ENCODE results near the gene DLGAP4. TPM values are rescaled to one million over a fixed set of nuclear protein-coding genes. Genes with fewer than 3 reads are reported as not detected.

Gene DLGAP4
- total and polyA plus RNA-seq, 10 of the 15 experiments (the other 5 are each of a cell fraction or from before 2014, with no cell fraction given), result 0.42 to 43.3 (median 19.0) TPM

GRCh38 chr20:36465109-36466080 lies 159.3 kb downstream of the DLGAP4 start:
- no TSS peak for BruUV-seq (replicated peaks)
- in situ Hi-C loops (cut with MboI) (no loop called here), intact Hi-C loops (cut with micrococcal nuclease; ENCODE audit: unreplicated experiment) (loop anchor here (10.0 kb wide), 3 partner anchors 109 to 379 kb away; partner anchors contain the start of gene TGIF2)
- ATAC-seq (peak; percentile 11; the same call in 2 of the 3 replicates), DNase-seq (ENCODE audit: low read depth, low spot score) (no peak), FAIRE-seq (no peak)
- Histone ChIP-seq H3K36me3 (ENCODE audit: control insufficient read depth in 2 of 2, insufficient read depth in 2 of 2, low read length in 1 of 2) (peaks cover 0 to 2% of the 10 kb centered on the region in 2 experiments; a peak in 1 of 4 replicates), H3K27ac (ENCODE audit: control insufficient read depth, insufficient read depth) (peak overlapping the region; percentile 88), H3K4me1 (ENCODE audit: control insufficient read depth, insufficient read depth, low read length) (peaks cover 58% of the 10 kb centered on the region), H3K9ac (ENCODE audit: control insufficient read depth, insufficient read depth, low read length) (peak overlapping the region; percentile 58), H3K9me3 (replicated peaks; ENCODE audit: control insufficient read depth, insufficient read depth, low read length) (no peaks in the 10 kb centered on the region), H4K20me1 (ENCODE audit: control insufficient read depth, insufficient read depth) (no peaks in the 10 kb centered on the region), H3K4me3 (peak overlapping the region; percentile 98), H3K4me2 (ENCODE audit: control insufficient read depth, insufficient read depth) (peak overlapping the region; percentile 90), H3K27me3 (replicated peaks in 1 of 2; ENCODE audit: control insufficient read depth in 2 of 2, insufficient read depth in 2 of 2, low read length in 1 of 2) (no peaks in the 10 kb centered on the region), H2AFZ (ENCODE audit: control insufficient read depth, low read depth, low read length) (no peak overlapping the region; the same call in 1 of the 2 replicates), H3K79me2 (ENCODE audit: control insufficient read depth, insufficient read depth, low read length) (peaks cover 74% of the 10 kb centered on the region)
- ChIA-PET RAD21 (ENCODE audit: unreplicated experiment) (interaction anchor here (0.8 to 4.0 kb wide), 15 partner anchors 8 to 398 kb away, joined by 3 to 24 read pairs (median 3); partner anchors contain the start of gene RAB5IF), CTCF (interaction anchor here (0.6 to 2.0 kb wide), 8 partner anchors 14 to 263 kb away, joined by 3 to 12 read pairs (median 4); no protein-coding TSS in a partner anchor), POLR2A (interaction anchor here (0.5 to 2.5 kb wide), 13 partner anchors 22 to 373 kb away, joined by 3 to 13 read pairs (median 3); partner anchors contain the start of gene RAB5IF), SMC1A (ENCODE audit: uncharacterized antibody, unreplicated experiment) (interaction anchor here (0.6 to 3.4 kb wide), 10 partner anchors 19 to 907 kb away, joined by 3 to 21 read pairs (median 6); partner anchors contain the start of gene RAB5IF)
- 55% methylated on average over 12 of the region's 12 CpGs for WGBS (ENCODE audit: insufficient coverage, insufficient replicate concordance, low lambda C conversion rate, missing lambda C conversion rate)
- TF ChIP-seq EGR1 (IDR thresholded peaks at IDR 0.05; ENCODE audit: borderline replicate concordance in 1 of 2, low read depth in 2 of 2, low read length in 2 of 2) (peak in 1 of 2 experiments; percentile 97; a peak in 2 of 3 replicates), CBFB (IDR thresholded peaks at IDR 0.05; ENCODE audit: low read depth) (0 out of 2 replicates have a peak, but pooled peaks have one; percentile 22), CHD1 (IDR thresholded peaks at IDR 0.05; ENCODE audit: low read depth, low read length) (no peak), IKZF2 (IDR thresholded peaks at IDR 0.05) (peak in 1 of 2 experiments; percentile 49; a peak in 1 of 4 replicates), SUPT20H (IDR thresholded peaks at IDR 0.05; ENCODE audit: borderline replicate concordance, control insufficient read depth, low read depth, low read length) (no peak), TBL1XR1 (IDR thresholded peaks at IDR 0.05; ENCODE audit: low read depth, low read length) (0 out of 2 replicates have a peak, but pooled peaks have one; percentile 40), IKZF1 (conservative IDR thresholded peaks at IDR 0.05) (peak; percentile 69), NFIC (IDR thresholded peaks at IDR 0.05; ENCODE audit: low read depth, low read length) (peak; percentile 54; the same call in 1 of the 2 replicates), EED (IDR thresholded peaks at IDR 0.05; ENCODE audit: low read depth) (peak; percentile 68), DPF2 (IDR thresholded peaks at IDR 0.05) (peak; percentile 52; the same call in 1 of the 2 replicates), MTA2 (IDR thresholded peaks at IDR 0.05; ENCODE audit: low read depth) (0 out of 2 replicates have a peak, but pooled peaks have one; percentile 25), MYB (IDR thresholded peaks at IDR 0.05; ENCODE audit: borderline replicate concordance, low read depth, low read length) (no peak), TCF7 (IDR thresholded peaks at IDR 0.05; ENCODE audit: borderline replicate concordance) (0 out of 2 replicates have a peak, but pooled peaks have one; percentile 38), EP300 (IDR thresholded peaks at IDR 0.05; ENCODE audit: borderline replicate concordance in 1 of 2, control insufficient read depth in 1 of 2, low read depth in 2 of 2, low read length in 2 of 2) (peak in 1 of 2 experiments; percentile 11; a peak in 1 of 4 replicates), RUNX3 (IDR thresholded peaks at IDR 0.05; ENCODE audit: low read length) (peak; percentile 83), STAT3 (IDR thresholded peaks at IDR 0.05; ENCODE audit: low read depth, low read length) (no peak)
- TF ChIP-seq, protein P1, sequence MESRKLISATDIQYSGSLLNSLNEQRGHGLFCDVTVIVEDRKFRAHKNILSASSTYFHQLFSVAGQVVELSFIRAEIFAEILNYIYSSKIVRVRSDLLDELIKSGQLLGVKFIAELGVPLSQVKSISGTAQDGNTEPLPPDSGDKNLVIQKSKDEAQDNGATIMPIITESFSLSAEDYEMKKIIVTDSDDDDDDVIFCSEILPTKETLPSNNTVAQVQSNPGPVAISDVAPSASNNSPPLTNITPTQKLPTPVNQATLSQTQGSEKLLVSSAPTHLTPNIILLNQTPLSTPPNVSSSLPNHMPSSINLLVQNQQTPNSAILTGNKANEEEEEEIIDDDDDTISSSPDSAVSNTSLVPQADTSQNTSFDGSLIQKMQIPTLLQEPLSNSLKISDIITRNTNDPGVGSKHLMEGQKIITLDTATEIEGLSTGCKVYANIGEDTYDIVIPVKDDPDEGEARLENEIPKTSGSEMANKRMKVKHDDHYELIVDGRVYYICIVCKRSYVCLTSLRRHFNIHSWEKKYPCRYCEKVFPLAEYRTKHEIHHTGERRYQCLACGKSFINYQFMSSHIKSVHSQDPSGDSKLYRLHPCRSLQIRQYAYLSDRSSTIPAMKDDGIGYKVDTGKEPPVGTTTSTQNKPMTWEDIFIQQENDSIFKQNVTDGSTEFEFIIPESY (IDR thresholded peaks at IDR 0.05), result no peak

Data from GM12878 (cell line).